HG03521 (cell line): ENCODE measurements around the gene FARS2.

Experiments
- ATAC-seq: cut with Tn5 transposase; IDR thresholded peaks from one replicate; pipeline ENCODE4 v1.9.1; 2021; ENCODE audit warnings: mild to moderate bottlenecking, moderate library complexity; ENCODE audit not compliant: unreplicated experiment

The FARS2 gene

DNA sequence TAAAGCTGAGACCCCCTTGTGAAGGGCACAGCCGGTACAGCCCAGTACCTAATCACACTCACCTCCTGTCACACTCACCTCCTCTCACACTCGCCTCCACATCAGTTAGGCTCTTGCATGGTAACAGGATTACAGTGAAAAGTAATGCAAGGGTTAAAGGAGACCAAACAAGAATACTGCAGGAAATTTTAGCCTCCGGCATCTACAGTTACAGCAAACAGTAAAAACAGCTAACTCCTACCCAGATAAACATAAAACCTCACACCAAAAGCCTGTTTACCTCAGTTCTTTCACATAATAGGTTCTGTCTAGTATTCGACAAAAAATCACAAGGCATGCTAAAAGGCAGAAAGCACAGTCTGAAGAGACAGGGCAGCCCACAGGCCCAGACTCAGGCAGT lies 55.6 kb downstream of the FARS2 start:
- ATAC-seq, result no peak

DNA sequence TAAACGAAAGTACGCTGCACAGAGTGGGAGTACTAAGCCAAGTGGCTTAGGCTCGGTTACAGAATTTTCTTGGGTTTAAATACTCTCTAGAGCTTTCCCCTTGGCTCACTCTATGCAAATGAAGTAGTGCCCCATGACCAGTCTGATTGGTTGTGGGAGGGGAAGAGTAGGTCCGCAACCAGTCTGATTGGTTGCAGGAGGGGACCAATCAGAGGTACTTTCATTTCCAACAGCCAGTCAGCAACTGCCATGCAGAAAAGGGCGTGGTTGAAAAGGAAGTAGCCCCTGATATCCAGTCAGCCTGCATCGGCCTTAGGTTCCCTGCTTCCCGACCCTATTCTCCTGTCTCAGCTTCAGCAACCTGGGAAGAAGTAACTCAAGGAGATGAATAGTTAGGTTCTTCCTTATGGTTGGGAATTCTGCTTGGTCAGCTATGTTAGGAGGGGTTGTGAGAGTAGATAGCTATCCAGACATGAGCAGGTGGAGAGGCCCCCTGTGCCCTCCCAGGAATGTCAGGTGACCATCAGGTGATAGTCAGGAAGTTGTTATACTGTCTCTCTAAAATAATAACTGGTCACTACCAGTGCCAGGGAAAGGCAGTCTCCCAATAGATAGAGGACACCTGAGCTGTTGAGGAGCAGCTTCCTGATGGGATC lies 57.4 kb downstream of the FARS2 start:
- no peak for ATAC-seq

DNA sequence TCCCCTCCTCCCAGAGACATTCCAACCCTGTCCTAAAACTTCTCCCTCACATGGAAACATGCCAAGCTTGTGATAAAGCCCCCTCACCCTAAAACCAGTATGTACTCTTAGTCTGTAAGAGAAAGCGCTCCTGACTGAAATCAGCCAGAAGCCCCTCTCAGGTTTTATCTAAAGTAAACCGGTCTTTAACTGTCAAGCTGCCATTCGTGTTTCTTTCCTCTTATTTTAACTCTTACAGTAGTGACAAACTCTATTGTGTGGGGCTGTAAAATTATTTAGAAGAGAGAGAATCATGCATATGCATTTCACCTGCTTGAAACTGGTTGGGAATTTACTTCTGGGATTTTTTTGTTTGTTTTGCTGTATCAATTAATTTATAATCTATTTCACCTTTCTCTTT lies 62.7 kb downstream of the FARS2 start:
- ATAC-seq, result no peak

DNA sequence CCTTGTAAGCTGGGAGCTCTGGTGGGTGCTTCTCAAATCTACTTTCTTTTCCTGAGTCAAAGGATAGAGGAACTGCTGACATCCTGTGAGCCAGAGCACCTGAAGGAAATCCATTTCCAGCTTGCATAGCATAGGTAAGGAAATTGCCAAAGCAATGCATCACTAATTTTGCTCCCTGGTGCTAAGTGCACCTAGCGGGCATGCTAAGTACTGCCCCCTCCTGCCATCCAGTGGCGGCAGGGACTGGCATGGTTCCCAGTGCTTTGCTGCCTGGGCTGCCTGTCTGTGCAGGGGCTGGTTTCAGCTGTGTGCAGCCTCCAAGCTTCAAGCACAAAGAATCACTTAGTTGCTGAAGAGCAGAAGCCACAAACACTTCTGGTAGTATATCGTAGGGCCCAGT lies 63.9 kb downstream of the FARS2 start:
- ATAC-seq, result no peak

DNA sequence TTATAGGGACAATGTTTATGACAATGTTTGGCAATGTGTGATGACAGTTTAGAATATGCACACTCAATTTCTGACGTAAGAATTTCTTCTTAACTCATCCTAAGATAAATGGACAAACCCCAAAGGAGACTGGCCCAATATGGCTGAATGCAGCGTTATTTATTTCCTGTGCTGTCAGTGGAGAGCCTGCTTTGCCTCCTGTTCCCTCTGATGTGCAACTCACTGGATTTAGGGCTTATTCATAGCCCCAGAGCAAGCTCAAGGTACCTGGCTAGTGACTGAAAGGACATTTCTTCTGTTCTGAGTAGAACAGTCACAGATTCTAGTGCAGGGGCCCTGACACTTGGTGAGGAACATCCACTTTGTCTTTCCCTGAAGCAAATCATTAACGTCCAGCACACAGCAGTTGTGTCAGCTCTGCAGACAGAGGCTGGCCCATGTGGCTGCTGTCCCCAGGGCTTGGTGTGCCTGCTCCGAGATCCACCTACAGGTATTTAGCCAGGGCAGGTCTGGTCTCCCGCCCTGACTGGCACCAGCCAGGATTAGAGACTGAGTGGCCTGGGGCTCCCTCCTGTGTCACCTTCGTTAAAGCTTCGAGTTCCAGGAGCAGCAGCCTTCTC lies 64.8 kb downstream of the FARS2 start:
- no peak for ATAC-seq

DNA sequence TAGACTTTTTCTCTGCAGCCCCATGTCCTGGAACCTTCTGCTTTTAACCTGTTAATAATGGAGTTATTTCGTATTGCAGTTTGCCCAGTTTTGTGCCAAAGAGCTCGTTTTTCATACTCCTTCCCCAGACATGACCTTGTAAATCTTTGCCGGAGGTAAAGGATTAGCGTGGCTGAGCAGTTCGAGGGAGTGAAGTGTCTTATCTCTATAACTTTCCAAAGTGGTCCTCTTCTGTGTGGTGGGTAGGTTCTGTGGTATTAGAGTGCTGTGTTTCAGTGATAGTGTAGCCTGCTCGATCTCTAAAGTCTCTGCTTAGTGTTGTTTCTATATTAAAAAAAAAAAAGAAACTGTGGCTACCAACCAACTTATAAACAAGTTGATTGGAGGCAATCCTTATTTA lies 67.5 kb downstream of the FARS2 start:
- ATAC-seq, result no peak

DNA sequence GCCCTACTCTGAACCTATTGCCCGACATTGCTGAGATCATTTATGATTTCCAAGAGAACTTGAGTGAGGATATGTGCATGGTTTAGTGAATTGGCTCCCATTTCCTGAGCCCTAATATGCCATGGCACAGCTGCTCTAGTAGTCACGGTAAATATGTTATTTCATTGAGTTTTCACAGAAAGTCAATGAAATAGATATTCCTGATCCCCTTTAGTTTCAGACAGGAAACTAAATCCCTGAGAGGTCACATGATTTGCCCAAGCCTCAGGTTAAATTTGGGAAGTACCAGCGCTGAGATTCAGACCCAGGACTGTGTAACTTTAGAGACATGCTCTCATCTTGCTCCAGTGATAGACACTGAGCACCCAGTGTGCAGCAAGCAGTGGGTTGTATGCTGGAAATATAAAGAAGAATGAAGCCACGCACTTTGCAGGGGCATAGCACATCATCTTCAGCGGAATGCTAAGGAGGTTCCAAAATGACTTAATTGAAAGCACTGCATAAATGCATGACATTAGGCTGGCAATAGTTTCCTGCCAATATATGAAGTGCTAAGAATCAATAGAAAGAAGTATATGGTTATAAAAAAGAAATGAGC lies 70.6 kb downstream of the FARS2 start:
- no peak for ATAC-seq

DNA sequence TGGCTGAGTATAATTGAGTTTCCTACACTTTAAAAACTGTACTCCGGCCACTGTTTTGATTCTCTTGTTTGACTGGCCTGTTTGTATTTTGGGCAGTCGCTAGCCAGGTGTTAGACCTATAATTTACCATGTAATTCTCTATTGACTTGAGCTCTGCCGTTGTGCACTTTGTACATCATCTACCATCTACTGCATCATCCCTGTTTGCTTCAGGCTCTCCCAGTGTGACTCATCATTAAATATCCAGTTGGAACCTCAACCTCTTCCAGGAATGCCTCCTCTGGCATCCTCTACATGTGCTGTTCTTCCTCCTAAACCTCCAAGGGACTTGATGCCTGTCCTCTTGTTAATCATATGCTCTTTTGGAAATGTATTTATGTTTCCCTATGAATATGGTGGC lies 72.3 kb downstream of the FARS2 start:
- no peak for ATAC-seq

DNA sequence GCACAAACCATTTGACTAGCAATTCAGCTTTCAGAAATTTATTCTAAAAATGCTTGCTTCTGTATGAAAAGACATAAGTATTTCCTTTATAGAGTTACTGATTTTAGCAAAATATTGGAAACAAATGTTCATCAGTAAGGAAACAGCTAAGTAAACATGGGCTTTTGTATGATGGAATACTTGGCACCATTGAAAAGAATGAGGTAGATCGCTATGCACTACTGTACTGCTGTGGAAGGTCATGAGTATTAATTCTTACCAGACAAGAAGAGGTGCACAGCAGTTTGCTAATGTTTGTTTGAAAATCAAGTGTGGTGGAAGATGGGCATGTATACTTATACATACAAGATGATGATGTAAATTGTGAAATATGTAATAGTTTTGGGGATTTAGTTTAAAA lies 73.0 kb downstream of the FARS2 start:
- no peak for ATAC-seq

DNA sequence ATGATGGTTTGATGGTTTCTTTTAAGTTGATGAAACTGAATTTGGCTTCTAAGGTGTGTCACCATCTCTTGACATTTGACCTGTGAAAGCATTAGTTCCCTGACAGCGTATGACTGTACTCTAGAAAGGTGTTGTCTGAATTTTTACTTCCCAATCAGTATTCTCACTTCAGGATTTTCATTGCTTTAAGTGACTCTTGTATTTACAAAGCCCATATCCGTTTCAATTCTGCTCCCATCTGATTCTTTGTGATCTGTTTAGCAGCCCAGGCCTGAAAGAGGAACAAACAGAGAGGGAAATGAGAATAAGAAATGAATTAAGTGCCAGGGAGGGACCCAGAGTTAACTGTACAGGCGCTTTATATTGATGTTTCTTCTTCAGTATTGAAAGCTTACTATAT lies 73.7 kb downstream of the FARS2 start:
- ATAC-seq, result no peak

DNA sequence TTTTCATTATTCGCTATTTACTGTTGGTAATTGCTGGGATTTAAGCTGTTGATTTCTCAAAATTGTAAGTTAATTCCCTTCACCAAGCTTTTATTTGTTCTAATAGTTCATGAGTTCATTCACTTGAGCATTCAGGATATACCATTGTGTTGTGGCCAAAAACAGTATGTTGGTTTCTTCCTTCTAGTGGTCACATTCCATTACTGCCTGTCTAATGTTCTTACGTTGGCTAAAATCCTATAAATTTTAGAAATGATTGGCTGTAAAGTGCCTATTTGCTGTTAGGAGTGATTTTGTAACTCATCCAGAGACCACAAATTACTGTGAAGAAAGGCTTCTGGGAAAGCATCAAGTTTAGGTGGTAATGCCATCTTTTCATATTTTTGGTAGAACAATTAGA lies 76.3 kb downstream of the FARS2 start:
- ATAC-seq, result no peak

DNA sequence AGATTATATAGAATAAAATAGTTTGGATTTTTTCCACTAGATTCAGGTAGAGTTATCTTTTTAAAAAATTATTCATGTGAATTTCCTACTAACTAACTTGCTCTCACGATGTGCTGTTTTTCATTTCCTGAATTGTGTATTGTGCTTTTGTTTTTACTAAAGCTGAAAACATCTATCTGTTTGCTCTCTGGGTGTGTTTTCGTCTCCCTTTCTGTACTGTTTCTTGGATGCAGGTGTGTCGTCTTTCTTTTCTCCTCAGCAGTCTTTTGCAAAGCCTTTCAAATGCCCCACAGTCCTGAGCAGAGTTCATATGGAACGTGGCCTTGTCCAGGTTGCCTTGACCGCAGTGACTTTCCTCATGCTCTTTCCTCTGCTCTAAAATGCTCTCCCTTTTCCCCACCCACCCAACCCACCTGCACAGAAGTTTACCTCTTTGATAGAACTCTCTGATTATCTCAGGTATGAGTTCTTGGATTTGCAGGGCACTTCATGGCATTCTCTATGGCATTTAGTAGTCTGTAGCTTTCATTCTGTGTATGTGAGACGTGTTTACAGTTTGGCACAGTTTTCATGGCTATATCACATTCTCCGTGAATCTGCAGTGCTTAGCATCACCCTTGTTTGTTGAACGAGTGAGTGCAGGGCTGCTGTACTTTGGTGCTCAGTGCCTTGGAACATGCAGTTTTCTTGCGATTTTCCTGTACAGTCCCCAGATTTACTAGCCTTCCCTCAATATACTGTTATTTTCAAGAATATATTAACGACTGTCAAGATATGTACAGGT lies 77.1 kb downstream of the FARS2 start:
- ATAC-seq, result no peak

DNA sequence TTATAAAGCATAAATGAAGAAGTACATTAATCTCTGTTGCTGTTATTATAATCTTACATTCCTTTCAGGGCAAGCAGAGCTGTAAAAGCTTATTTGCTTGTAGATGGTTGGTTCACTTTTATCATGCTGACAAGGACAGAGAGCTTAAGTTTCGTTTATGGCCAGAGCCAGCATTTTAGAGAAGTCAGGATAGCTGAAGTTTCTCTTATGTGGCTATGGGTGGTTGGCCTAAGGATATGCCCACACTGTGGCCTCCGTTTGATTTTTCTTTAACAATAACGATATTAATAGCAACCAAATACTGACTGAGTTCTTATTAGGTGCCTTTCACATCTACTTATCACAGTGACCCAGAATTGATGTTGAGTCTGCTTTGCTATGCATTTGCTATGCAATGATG lies 78.5 kb downstream of the FARS2 start:
- ATAC-seq, result no peak

DNA sequence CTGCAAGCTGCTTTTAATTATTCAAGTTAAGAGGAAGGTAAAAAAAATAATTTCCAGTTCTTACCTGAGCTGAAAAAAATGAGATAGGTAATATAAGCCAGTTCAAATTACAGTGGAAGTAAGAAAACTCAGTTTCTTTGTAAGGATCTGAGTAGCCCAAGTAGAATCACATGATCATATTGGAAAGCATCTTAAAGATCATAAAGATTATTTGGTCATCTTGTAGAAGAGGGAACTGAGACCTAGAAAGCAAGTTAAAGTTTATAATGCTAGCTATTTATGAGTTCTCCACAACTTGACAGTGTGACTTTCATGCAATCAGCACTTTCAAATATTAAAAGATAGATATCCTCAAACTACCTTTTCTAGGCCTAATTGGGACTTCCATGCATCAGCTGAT lies 80.5 kb downstream of the FARS2 start:
- ATAC-seq, result no peak

DNA sequence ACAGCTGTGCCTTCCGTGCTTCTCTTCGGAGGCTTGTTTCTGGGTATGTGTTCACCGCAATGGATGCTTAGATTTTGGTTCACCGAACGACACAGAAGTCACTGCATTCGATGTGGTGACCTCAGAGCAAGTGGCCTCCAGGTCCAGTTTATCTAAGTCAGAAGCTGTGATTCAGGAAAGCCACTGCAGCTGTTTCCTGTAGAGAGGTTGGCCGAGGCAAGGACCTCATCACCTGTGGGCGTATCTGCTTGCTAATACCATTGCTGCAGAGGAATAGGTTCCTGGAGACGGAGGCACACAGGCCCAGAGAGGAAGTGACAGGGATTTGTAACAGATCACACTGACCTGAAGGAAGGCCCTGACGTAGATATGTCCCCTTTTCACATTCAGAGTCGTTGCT lies 82.7 kb downstream of the FARS2 start:
- no peak for ATAC-seq

DNA sequence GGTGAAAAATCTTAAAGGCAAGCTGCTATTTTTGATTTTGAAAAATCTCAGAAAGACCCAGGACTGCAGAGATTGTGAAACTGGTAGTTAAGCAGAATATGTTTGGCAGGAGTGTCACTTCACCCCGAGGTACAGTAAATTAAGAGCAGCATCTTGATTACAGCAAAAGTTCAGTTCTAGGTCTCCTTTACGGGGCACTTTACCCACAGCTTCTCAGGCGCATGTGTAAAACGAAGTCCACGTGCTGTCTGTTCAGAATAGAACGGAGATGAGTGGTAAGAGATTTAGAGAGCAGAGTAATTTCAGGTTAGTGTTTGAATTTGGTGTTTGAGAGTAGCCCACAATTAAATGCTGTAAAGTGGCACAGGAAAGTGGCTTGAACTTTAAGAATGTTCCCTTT lies 84.0 kb downstream of the FARS2 start:
- ATAC-seq, result no peak

DNA sequence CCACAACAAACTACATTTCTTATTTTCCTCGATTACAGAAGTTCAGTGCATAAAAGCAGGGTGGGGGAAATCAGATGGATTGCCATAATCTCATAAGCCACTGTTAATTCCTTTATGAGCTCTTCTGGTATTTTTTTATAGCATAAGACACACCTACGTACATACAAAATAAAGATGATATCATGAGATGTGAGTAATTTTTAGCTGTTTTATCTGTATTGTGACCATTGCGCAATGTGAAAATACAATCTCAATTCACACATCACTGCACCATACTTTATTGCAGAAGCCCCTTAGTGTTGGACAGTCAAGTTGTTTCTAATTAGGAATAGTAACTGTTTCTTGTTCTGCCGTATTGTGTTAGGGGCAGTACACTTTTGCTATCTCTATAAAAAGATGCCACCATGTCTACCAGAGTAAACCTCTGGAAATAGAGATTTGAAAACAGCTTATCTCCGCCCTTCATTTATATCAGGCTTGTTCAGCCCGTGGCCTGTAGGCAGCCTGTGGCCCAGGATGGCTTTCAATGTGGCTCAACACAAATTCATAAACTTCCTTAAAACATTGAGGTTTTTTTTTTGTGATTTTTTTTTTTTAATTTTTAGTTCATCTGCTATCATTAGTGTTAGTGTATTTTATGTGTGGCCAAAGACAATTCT lies 90.4 kb downstream of the FARS2 start:
- ATAC-seq, result no peak

DNA sequence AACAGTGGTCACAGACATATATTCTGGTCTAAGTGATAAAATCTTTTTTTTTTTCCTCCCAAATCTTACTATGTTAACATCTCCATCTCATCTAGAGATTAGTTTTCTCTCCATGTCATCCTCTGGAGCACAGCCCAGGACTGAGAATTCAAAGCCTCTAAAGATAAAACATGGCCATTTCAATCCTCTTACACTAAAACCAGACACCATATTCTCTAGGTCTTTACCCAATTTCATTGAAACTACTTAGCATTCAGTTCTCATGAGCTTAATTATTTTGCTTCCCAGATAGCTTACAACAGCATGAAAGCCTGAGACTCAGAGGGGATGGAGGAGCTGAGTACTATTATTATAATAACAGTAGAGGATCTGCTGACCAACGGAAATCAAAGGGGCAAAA lies 92.7 kb downstream of the FARS2 start:
- ATAC-seq, result no peak

DNA sequence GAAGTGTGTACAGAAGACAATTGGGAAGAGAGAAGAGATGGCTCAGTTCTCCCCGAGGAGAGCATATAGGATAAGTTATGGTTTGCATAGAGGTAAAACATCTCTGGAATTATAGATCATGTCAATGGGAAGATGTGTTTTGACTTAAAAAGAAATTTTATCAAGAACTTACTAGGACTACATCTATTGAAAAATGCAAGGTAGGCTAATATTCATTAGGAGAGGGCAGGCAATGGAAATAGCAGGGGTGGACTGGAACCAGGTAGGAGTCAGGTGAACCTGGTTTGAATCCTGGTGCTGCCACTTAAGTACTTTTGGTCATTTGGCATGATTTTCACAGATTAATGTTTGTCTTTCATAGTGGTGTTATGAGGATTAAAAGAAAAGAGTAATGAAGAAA lies 96.2 kb downstream of the FARS2 start:
- ATAC-seq, result no peak

DNA sequence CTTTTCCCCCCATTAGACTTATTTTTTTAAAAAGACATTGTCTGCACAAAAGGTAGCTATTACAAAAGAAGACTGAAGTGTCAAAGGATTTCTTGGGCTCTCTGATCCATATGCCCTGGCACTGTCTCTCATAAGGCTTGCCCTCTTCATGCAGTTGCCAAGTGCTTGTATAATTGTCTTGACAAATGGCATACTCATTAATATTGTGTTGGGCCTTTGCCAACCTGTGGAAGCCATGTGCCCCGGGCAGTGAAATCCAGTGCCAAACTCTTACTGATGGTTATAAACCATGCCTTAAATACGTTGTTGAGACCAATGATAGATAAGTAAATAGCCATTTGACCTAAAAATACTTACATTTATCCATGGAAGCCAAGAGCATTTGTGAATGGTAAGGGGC lies 98.1 kb downstream of the FARS2 start:
- ATAC-seq, result no peak

DNA sequence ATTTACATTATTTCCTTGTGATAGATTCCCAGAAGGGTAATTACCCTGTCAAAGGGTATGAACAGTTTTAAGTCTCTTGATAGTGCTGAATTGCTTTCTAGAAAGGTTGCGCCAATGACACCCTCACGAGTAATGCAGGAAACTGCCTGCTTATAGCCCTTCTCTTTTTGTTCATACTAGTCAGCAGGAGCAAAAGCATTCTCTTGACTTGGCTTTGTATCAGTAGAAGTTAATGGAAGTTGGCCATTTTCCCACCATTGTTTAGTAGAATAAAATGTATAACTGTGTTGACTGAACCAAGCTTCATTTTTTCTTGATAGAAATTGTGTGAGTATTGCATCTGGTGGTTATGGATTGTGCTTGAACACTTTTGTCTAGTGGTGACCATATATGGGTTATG lies 100.1 kb downstream of the FARS2 start:
- ATAC-seq, result no peak
